Measurements from ENCODE around the gene WNT9A.

DNA sequence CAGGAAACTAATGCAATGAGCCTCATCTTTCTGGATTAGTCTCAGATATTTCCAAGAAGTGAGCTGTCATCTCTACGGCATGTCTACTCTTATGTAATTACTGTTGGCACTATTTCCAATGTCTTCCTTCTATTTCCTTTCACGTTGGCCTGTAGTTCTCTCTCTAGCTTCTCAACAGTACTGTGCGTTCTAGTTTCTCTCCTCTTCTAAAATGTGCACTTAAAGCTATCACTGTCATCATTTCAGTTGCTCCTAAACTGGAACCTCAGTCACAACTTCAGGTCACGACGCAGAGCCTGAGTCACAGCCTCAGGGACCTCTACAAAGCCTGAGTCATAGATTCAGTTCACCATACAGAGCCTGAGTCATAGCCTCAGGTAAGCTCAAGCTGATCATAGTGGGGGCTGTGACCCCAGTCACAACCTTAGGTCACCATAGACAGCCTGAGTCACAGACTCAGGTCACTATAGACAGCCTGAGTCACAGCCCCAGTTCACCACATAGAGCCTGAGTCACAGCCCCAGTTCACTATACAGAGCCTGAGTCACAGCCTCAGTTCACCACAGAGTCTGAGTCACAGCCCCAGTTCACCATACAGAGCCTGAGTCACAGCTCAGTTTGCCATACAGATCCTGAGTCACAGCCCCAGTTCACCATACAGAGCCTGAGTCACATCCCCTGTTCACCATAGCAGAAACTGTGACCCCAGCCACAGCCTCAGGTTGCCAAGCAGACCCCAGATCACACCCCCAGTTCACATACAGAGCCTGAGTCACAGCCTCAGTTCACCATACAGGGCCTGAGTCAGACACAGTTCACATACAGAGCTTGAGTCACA is 13.0 kb downstream of the WNT9A start:
- TF ChIP-seq, protein P1, sequence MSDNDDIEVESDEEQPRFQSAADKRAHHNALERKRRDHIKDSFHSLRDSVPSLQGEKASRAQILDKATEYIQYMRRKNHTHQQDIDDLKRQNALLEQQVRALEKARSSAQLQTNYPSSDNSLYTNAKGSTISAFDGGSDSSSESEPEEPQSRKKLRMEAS (IDR thresholded peaks at IDR 0.05; ENCODE audit: low read depth), result no peak
- TF ChIP-seq, protein P2, sequence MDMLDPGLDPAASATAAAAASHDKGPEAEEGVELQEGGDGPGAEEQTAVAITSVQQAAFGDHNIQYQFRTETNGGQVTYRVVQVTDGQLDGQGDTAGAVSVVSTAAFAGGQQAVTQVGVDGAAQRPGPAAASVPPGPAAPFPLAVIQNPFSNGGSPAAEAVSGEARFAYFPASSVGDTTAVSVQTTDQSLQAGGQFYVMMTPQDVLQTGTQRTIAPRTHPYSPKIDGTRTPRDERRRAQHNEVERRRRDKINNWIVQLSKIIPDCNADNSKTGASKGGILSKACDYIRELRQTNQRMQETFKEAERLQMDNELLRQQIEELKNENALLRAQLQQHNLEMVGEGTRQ (IDR thresholded peaks at IDR 0.05; ENCODE audit: borderline replicate concordance, low read depth, low read length), result no peak
- TF ChIP-seq TAF1 (IDR thresholded peaks at IDR 0.05; ENCODE audit: borderline replicate concordance, low read depth, low read length) (no peak), NRF1 (IDR thresholded peaks at IDR 0.05; ENCODE audit: low read depth, low read length) (no peak)
- TF ChIP-seq, protein P3, sequence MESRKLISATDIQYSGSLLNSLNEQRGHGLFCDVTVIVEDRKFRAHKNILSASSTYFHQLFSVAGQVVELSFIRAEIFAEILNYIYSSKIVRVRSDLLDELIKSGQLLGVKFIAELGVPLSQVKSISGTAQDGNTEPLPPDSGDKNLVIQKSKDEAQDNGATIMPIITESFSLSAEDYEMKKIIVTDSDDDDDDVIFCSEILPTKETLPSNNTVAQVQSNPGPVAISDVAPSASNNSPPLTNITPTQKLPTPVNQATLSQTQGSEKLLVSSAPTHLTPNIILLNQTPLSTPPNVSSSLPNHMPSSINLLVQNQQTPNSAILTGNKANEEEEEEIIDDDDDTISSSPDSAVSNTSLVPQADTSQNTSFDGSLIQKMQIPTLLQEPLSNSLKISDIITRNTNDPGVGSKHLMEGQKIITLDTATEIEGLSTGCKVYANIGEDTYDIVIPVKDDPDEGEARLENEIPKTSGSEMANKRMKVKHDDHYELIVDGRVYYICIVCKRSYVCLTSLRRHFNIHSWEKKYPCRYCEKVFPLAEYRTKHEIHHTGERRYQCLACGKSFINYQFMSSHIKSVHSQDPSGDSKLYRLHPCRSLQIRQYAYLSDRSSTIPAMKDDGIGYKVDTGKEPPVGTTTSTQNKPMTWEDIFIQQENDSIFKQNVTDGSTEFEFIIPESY (IDR thresholded peaks at IDR 0.05; ENCODE audit: borderline replicate concordance, low read depth), result no peak

Measured in SK-N-SH (cell line).